DOHH2 (cell line): ENCODE results near the gene VAV2.

Experiments used
- H3F3A ChIP-seq: fragments of 200-600 bp; sonication (generic), shearing (Covaris generic); 2 replicates; pipeline ENCODE4 v1.6.0; 2016; ENCODE audit warnings: antibody characterized with exemption, mild to moderate bottlenecking; ENCODE audit not compliant: control insufficient read depth, insufficient read depth
- H3K27ac ChIP-seq: fragments of 200-600 bp; sonication (generic); 2 replicates; pipeline ENCODE4 v1.5.1; 2014; ENCODE audit warnings: low read depth, mild to moderate bottlenecking, low read length, moderate library complexity
- H3K27me3 ChIP-seq: fragments of 200-600 bp; sonication (generic); 2 replicates; pipeline ENCODE4 v1.6.1; 2014; ENCODE audit warnings: mild to moderate bottlenecking, low read length, mixed read lengths; ENCODE audit not compliant: control insufficient read depth
- H3K36me3 ChIP-seq: fragments of 200-600 bp; sonication (generic); 2 replicates; pipeline ENCODE4 v1.6.1; 2014; ENCODE audit warnings: mild to moderate bottlenecking, low read length, moderate library complexity, mixed read lengths; ENCODE audit not compliant: control insufficient read depth
- H3K4me1 ChIP-seq: fragments of 200-600 bp; sonication (generic); 2 replicates; pipeline ENCODE4 v1.6.1; 2014; ENCODE audit warnings: mild to moderate bottlenecking, low read length, mixed read lengths; ENCODE audit not compliant: control insufficient read depth
- H3K4me2 ChIP-seq: fragments of 200-600 bp; sonication (generic); 2 replicates; pipeline ENCODE4 v1.6.0; 2014; ENCODE audit warnings: mild to moderate bottlenecking, low read length, moderate library complexity
- H3K4me3 ChIP-seq: fragments of 200-600 bp; sonication (generic); 2 replicates; pipeline ENCODE4 v1.5.1; 2014; ENCODE audit warnings: mild to moderate bottlenecking, low read length, mixed read lengths
- H3K79me2 ChIP-seq: fragments of 200-600 bp; sonication (generic); 2 replicates; pipeline ENCODE4 v1.6.1; 2014; ENCODE audit warnings: mild to moderate bottlenecking, low read length, mixed read lengths; ENCODE audit not compliant: control insufficient read depth
- H3K9me2 ChIP-seq: fragments of 200-600 bp; sonication (generic); replicated peaks from 2 replicates; pipeline ENCODE4 v1.6.1; 2014; ENCODE audit warnings: mild to moderate bottlenecking, low read length, mixed read lengths; ENCODE audit not compliant: control insufficient read depth
- H3K9me3 ChIP-seq: fragments of 200-600 bp; sonication (generic); 2 replicates; pipeline ENCODE4 v1.6.1; 2014; ENCODE audit warnings: antibody characterized with exemption, low read length, mixed read lengths; ENCODE audit not compliant: control insufficient read depth, insufficient read depth
- H4K20me1 ChIP-seq: fragments of 200-600 bp; sonication (generic); 2 replicates; pipeline ENCODE4 v1.6.0; 2014; ENCODE audit warnings: low read depth, mild to moderate bottlenecking, antibody characterized with exemption, low read length, moderate library complexity; ENCODE audit not compliant: control insufficient read depth, insufficient read depth
- EZH2phosphoT487 ChIP-seq: fragments of 200-600 bp; sonication (generic); IDR thresholded peaks from 2 replicates; pipeline ENCODE4 v1.6.1; 2017; ENCODE audit warnings: borderline replicate concordance, mild to moderate bottlenecking, antibody characterized with exemption, low read length, moderate library complexity, mixed read lengths
- TF ChIP-seq, protein P1 (sequence below): fragments of 200-600 bp; sonication (generic); IDR thresholded peaks from one replicate; pipeline ENCODE4 v1.5.1; 2014; ENCODE audit warnings: antibody characterized with exemption, mild to moderate bottlenecking, low read depth, low read length; ENCODE audit not compliant: poor library complexity, severe bottlenecking

VAV2 gene

DNA sequence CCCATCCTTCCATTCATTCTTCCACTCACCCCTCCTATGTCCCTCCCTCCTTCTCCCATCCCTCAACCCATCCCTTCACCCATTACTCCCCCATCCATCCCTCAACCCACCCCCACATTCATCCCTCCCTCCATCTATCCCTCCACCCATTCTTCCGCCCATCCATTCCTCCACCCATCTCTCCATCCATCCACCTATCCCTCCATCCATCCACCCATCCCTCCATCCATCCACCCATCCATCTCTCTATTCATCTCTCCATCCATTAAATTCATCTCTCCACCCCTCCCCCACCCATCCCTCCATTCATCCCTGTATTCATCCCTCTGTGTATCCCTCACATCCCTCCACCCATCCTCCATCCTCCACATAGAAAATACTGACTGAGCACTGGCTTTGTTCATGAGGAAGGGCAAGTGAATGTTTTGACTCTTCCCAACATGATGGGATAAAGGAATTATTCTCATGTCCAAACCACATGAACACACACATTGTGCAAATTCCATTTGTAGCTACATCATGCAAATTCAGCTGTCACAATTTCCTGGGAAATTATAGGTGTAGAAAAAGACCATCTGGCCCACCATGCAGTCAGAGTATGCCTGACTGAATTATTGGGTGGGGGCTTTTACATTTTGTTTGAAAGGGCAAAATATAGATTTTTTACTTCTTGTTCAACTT, 6.9 kb upstream of the VAV2 start:
- no peak for TF ChIP-seq EZH2phosphoT487
- TF ChIP-seq, protein P1, sequence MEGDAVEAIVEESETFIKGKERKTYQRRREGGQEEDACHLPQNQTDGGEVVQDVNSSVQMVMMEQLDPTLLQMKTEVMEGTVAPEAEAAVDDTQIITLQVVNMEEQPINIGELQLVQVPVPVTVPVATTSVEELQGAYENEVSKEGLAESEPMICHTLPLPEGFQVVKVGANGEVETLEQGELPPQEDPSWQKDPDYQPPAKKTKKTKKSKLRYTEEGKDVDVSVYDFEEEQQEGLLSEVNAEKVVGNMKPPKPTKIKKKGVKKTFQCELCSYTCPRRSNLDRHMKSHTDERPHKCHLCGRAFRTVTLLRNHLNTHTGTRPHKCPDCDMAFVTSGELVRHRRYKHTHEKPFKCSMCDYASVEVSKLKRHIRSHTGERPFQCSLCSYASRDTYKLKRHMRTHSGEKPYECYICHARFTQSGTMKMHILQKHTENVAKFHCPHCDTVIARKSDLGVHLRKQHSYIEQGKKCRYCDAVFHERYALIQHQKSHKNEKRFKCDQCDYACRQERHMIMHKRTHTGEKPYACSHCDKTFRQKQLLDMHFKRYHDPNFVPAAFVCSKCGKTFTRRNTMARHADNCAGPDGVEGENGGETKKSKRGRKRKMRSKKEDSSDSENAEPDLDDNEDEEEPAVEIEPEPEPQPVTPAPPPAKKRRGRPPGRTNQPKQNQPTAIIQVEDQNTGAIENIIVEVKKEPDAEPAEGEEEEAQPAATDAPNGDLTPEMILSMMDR: no peak
- no peak overlapping the region for H3K27ac ChIP-seq
- H3K27me3 ChIP-seq: no peaks in the 10 kb centered on the region
- no peak overlapping the region for H3K4me3 ChIP-seq
- no peaks in the 10 kb centered on the region for H4K20me1 ChIP-seq
- no peaks in the 10 kb centered on the region for H3K79me2 ChIP-seq
- no peaks in the 10 kb centered on the region for H3K9me3 ChIP-seq
- H3K4me2 ChIP-seq: no peak overlapping the region
- no peaks in the 10 kb centered on the region for H3K36me3 ChIP-seq
- H3K4me1 ChIP-seq: peaks cover 19% of the 10 kb centered on the region
- H3F3A ChIP-seq: 0 out of 2 replicates have a peak, but pooled peaks cover under 1% of the 10 kb centered on the region
- no peaks in the 10 kb centered on the region for H3K9me2 ChIP-seq

DNA sequence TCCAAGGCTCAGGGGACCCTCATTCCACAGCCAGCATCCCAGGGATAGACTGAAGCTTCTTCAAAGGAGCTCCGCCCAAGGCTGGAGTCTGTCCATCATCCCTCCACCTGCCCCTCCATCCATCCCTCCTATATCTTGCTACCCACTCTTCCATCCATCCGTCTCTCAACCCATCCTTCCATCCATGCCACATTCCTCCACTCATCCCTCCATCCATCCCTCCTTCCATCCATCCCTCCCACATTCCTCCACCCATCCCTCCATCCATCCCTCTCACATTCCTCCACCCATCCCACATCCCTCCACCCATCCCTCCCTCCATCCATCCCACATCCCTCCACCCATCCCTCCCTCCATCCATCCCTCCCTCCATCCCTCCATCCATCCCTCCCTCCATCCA, 5.5 kb upstream of the VAV2 start:
- Histone ChIP-seq H3K79me2 (no peaks in the 10 kb centered on the region), H4K20me1 (no peaks in the 10 kb centered on the region), H3F3A (0 out of 2 replicates have a peak, but pooled peaks cover 3% of the 10 kb centered on the region), H3K36me3 (no peaks in the 10 kb centered on the region), H3K4me1 (peaks cover 31% of the 10 kb centered on the region), H3K27ac (no peak overlapping the region), H3K9me3 (no peaks in the 10 kb centered on the region), H3K9me2 (no peaks in the 10 kb centered on the region), H3K27me3 (no peaks in the 10 kb centered on the region), H3K4me3 (no peak overlapping the region), H3K4me2 (no peak overlapping the region)
- TF ChIP-seq, protein P1: no peak
- no peak for TF ChIP-seq EZH2phosphoT487

DNA sequence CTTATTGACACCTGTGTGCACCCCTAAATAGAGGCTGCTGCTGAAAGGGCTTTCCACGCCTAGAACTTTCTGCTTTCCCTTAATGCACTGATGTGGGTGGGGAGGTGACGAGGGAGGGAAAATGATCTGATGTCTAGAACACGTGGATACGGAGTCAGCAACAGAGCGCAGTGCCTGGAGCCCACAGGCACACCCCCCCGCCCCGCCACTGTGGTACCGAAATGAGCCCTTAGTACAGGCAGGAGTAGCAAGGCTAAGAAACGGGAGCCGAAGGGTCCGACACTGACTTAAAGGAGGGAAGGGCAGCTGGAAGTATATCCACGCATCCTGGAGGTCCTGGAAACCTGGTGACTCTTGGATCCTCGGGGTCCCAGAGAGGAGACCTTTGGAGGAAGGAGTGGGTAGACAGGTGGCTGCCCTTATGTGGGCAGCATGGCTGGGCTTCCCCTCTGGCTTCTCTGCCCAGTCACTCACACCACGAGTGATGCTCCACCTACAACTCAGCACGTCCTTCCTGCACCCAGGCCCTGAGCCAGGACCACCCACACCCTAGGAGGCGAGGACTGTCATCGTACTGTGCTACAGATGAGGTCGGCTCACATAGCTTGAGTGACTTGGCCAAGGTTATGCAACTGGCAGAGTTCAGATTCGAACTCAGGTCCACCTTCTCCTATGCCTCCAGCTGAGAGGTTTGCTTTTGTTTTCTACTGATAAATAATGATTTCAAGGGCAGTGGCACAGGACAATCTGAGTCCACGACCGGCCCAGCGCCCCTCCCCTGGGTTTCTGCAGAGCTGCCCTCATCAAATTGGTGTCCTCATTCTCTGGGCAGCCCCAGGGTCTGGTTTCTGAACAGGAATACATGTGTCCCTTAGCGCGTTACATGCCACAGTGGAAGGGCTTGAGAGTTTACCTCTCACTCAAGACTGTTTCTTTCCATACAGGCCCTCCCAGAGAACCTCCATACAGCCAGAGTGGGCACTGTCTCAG, 4.7 kb upstream of the VAV2 start:
- Histone ChIP-seq H3K9me2 (no peaks in the 10 kb centered on the region), H3K4me2 (no peak overlapping the region), H3K4me1 (peaks cover 31% of the 10 kb centered on the region), H3K27ac (no peak overlapping the region), H4K20me1 (no peaks in the 10 kb centered on the region), H3K79me2 (peaks cover 6% of the 10 kb centered on the region), H3K36me3 (no peaks in the 10 kb centered on the region), H3F3A (0 out of 2 replicates have a peak, but pooled peaks cover 3% of the 10 kb centered on the region), H3K9me3 (no peaks in the 10 kb centered on the region), H3K27me3 (no peaks in the 10 kb centered on the region), H3K4me3 (no peak overlapping the region)
- TF ChIP-seq, protein P1: no peak
- TF ChIP-seq EZH2phosphoT487: no peak
